NCI-H524 (cell line): ENCODE data around the gene ISG20L2.
A peak's percentile ranks its signal among the peaks of the same experiment; 100 is the strongest.
"Not testable (repeated sequence)": the region's sequence is repeated elsewhere in the genome, so short reads cannot be mapped to it uniquely, and the experiment has no call there.

Source experiments
- DNase-seq, 2 experiments: peaks; one replicate each; lab custom pipeline; 2025; lab: John Stamatoyannopoulos, UW

ISG20L2 gene

DNA sequence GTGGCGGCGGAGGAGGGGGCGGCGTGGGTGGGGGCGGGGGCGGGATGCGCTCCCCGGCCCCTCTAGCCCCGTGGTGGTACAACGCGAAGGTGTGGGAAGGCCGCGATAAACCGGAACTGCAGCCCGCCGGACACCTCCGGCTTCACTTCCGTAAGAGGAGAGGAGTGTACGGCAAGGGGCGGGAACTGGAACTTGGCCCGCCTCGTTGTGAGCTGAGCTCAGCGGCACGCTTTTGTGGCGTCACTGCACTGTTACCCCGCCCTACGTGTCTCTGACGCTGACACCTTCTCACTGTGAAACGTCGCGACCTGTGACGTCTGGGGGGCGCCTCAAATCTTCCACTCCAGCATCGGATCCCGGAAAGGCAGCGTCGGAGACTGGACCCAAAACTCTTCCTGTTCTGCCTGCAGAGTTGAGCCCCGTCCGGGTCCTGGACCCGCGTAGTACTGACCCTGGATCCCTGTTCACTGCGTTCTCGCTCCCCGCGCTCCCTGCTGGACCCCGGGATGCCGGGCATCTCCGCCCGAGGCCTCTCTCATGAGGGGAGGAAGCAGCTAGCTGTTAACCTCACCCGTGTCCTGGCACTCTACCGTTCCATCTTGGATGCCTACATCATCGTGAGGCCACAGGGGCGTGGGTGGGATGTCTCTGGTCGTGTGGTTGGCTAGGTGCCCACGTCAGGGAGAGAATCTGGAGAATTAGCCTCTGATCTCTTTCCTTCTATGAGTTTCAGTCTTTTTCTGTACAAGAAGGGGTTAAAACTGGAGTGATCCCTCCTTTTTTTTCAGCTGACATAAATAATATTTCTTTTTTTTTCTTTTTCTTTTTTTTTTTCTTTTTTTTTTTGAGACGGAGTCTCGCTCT lies at the start of gene ISG20L2:
ISG20L2 (minus strand) TSS at position 168 of the 864 bp plus-strand sequence. CDS start 1,114 bp downstream, outside the sequence.
- peak; percentile 81 to 90 for DNase-seq

GRCh38 chr1:156777573-156777972 lies 49.0 kb upstream of the ISG20L2 start:
- DNase-seq, result no peak

GRCh38 chr1:156776942-156777341 lies 48.4 kb upstream of the ISG20L2 start:
- DNase-seq, result no peak

GRCh38 chr1:156775799-156776198 lies 47.2 kb upstream of the ISG20L2 start:
- DNase-seq, result no peak

- no peak for DNase-seq
These were observed 45.0 kb upstream of the ISG20L2 start for GRCh38 chr1:156773607-156774006.

DNA sequence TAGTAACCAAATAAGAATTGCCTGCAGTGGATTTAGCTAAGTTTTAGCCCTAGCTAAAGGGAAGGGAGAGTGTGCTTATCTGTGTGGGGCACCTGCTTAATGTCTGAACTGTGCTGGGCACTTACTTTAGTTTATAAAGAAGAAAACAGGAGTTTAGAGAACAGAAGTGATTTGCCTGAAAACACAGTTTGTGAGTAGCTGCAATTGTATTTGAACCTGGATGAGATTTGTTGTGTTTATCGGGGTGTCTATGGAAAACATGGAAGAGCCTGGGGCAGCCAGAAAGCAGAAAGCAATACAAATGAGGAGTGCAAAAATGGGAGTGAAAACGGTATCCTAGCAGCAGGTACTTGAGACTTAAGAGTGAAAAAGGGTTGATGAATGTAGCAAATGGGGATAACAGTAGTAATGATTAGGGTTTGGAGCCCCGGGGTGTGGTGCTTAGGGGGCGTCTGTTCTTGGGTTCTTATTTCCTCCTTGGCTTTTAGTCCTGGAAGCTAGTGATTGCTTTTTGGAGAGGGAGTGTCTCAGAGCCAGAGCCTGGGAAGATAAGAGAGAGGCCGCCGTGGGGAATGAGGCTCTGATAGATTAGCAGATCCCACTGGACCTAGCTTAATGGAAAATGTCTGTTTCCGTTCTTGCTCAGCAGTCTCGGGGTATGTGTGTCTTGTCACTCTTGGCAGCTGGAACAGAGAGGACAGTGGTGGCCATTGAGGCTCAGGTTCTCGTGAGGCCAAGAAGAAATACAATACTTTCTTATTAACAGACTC lies 44.3 kb upstream of the ISG20L2 start:
- DNase-seq, result no peak

GRCh38 chr1:156772222-156772621 lies 43.7 kb upstream of the ISG20L2 start:
- no peak for DNase-seq

- DNase-seq, result no peak
These were observed 40.2 kb upstream of the ISG20L2 start for GRCh38 chr1:156768610-156769295.

GRCh38 chr1:156767879-156768604 lies 39.5 kb upstream of the ISG20L2 start:
- DNase-seq, result peak in 1 of 2 experiments; percentile 40

DNA sequence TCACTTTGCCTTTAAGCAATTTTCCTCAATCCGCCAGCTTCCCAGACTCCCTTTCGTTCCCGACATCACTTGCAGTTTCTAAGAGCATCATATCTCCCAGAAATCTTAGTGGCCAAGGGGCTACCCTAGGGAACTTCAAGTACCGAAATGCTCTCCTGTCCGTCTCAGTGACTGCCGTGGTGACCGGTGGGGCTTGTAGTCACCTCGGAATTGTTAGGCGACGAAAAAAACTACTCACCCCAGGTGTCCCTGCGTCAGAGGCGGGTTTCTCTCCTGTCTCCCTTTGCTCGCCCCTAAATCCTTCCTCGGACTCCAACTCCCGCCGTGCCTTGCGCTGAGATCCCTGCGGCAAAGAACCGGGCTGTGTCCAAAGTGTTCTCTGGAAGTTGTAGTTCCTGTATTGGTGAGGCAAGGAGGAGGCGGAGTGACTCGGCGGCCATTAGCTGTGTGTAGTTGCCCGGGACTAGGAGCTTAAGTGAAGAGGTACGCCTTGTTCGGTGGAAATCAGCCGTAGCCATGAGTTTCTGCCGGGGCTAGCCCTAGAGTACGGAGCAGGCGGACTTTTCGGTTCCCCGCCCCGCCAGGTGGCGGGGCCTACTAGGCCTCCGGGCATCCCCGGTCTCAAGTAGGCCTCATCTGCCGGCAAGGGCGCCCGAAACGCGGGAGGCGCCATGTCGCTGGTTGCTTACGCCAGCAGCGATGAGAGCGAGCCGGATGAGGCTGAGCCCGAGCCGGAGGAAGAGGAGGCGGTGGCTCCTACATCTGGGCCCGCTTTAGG lies 38.7 kb upstream of the ISG20L2 start, which contains the start of gene PRCC:
PRCC (plus strand) TSS at position 435 of the 778 bp plus-strand sequence; CDS start at position 672, 237 bp downstream.
- peak; percentile 98 to 100 for DNase-seq

GRCh38 chr1:156766298-156767100 lies 37.9 kb upstream of the ISG20L2 start:
- DNase-seq, result peak in 1 of 2 experiments; percentile 44

- no peak for DNase-seq
These were observed 37.1 kb upstream of the ISG20L2 start for GRCh38 chr1:156765666-156766065.

GRCh38 chr1:156765136-156765535 lies 36.6 kb upstream of the ISG20L2 start:
- DNase-seq, result not testable (repeated sequence)

GRCh38 chr1:156760796-156761104 lies 32.2 kb upstream of the ISG20L2 start:
- DNase-seq, result peak in 1 of 2 experiments; percentile 62

- peak; percentile 90 to 92 for DNase-seq
These were observed 31.7 kb upstream of the ISG20L2 start for GRCh38 chr1:156760092-156760795.

- DNase-seq, result not testable (repeated sequence)
These were observed 29.1 kb upstream of the ISG20L2 start for GRCh38 chr1:156757572-156758253.

GRCh38 chr1:156756355-156756754 lies 27.8 kb upstream of the ISG20L2 start:
- DNase-seq, result no peak

DNA sequence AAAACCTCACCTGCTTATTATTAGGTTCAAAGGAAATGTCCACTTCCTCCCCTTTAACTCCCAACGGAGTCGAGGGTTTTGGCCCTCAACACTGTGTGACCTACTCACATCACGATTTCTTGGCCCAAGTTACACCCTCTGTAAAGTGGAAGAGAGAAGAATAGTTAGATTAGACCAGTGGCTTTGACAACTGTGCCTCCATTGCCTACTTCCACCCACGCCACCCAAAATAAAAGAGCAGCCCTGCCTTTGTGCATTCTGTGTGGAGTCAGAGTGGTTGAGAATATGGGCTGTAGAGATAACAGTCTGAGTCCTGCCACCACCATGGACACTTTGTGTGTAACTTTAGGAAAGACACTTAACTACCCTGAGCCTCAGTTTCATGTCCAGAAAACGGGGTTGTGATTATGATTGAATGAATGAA lies 27.0 kb upstream of the ISG20L2 start:
- no peak for DNase-seq

DNA sequence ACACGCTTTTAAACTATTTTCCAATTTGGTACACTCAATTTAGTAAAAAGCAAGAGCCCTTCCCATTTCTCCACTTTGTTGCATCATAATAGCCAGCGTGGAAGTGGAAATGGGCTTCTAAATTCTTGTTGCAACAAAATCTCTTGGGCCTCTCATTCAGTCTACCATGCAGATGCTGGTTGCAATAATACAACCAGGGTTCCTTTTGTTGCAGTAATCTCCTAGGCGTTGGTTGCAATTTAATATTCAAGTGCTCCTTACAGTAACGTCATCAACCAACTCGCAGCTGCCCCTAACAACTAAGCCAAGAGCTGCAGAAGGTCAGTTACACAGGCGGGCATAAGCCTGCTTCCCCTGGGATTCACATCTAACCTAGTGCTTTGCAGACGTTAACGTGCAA lies 25.7 kb upstream of the ISG20L2 start:
- DNase-seq, result peak; percentile 86 to 95
